HEK293 (cell line): ENCODE data around the gene ISYNA1.

Experiments used
- BCL6B ChIP-seq: fragments of 450-650 bp; formaldehyde crosslinking; IDR thresholded peaks from 2 replicates; pipeline ENCODE4 v1.5.1; 2017; ENCODE audit warnings: missing biosample characterization, missing genetic modification characterization
- GLIS1 ChIP-seq: fragments of 450-650 bp; formaldehyde crosslinking; IDR thresholded peaks from 2 replicates; pipeline ENCODE4 v1.5.1; 2016; ENCODE audit warnings: missing biosample characterization, missing genetic modification characterization
- PRDM2 ChIP-seq: fragments of 450-650 bp; formaldehyde crosslinking; IDR thresholded peaks from 2 replicates; pipeline ENCODE4 v1.5.1; 2016; ENCODE audit warnings: missing biosample characterization, missing genetic modification characterization, borderline replicate concordance
- PRDM4 ChIP-seq: fragments of 450-650 bp; formaldehyde crosslinking; IDR thresholded peaks from 2 replicates; pipeline ENCODE4 v1.5.1; 2017; ENCODE audit warnings: missing biosample characterization, missing genetic modification characterization
- SCRT1 ChIP-seq: fragments of 450-650 bp; formaldehyde crosslinking; IDR thresholded peaks from 2 replicates; pipeline ENCODE4 v1.5.1; 2016; ENCODE audit warnings: missing biosample characterization, missing genetic modification characterization, borderline replicate concordance
- SETDB1 ChIP-seq: IDR thresholded peaks from one replicate; pipeline ENCODE4 v1.6.1; 2017; ENCODE audit warnings: mild to moderate bottlenecking, low read length, moderate library complexity, mixed read lengths; ENCODE audit not compliant: insufficient read length
- SP7 ChIP-seq: fragments of 450-650 bp; formaldehyde crosslinking; IDR thresholded peaks from 2 replicates; pipeline ENCODE4 v1.5.1; 2016; ENCODE audit warnings: missing biosample characterization, missing genetic modification characterization
- ZBTB20 ChIP-seq: fragments of 450-650 bp; formaldehyde crosslinking; IDR thresholded peaks from 2 replicates; pipeline ENCODE4 v1.5.1; 2016; ENCODE audit warnings: missing biosample characterization, missing genetic modification characterization
- ZFHX2 ChIP-seq: fragments of 450-650 bp; formaldehyde crosslinking; conservative IDR thresholded peaks from 2 replicates; pipeline ENCODE4 v1.5.1; 2016; ENCODE audit warnings: missing biosample characterization, missing genetic modification characterization
- ZNF138 ChIP-seq: fragments of 450-650 bp; formaldehyde crosslinking; IDR thresholded peaks from 2 replicates; pipeline ENCODE4 v1.5.1; 2016; ENCODE audit warnings: missing biosample characterization, missing genetic modification characterization, borderline replicate concordance
- ZNF202 ChIP-seq: fragments of 450-650 bp; formaldehyde crosslinking; IDR thresholded peaks from 2 replicates; pipeline ENCODE4 v1.5.1; 2016; ENCODE audit warnings: missing biosample characterization, missing genetic modification characterization, borderline replicate concordance
- ZNF211 ChIP-seq: fragments of 450-650 bp; formaldehyde crosslinking; IDR thresholded peaks from 2 replicates; pipeline ENCODE4 v1.5.1; 2016; ENCODE audit warnings: low read depth, missing biosample characterization, missing genetic modification characterization
- ZNF221 ChIP-seq: fragments of 450-650 bp; formaldehyde crosslinking; IDR thresholded peaks from 2 replicates; pipeline ENCODE4 v1.5.1; 2017; ENCODE audit warnings: missing biosample characterization, missing genetic modification characterization, borderline replicate concordance
- ZNF324 ChIP-seq: fragments of 450-650 bp; formaldehyde crosslinking; IDR thresholded peaks from 2 replicates; pipeline ENCODE4 v1.5.1; 2016; ENCODE audit warnings: missing biosample characterization, missing genetic modification characterization
- ZNF391 ChIP-seq: fragments of 450-650 bp; formaldehyde crosslinking; IDR thresholded peaks from 2 replicates; pipeline ENCODE4 v1.5.1; 2016; ENCODE audit warnings: low read depth, missing biosample characterization, missing genetic modification characterization, borderline replicate concordance
- ZNF518A ChIP-seq: fragments of 450-650 bp; formaldehyde crosslinking; conservative IDR thresholded peaks from 2 replicates; pipeline ENCODE4 v1.5.1; 2016; ENCODE audit warnings: low read depth, missing biosample characterization, missing genetic modification characterization
- ZNF621 ChIP-seq: fragments of 450-650 bp; formaldehyde crosslinking; IDR thresholded peaks from 2 replicates; pipeline ENCODE4 v1.5.1; 2017; ENCODE audit warnings: missing biosample characterization, missing genetic modification characterization
- ZNF629 ChIP-seq: fragments of 450-650 bp; formaldehyde crosslinking; IDR thresholded peaks from 2 replicates; pipeline ENCODE4 v1.5.1; 2017; ENCODE audit warnings: missing biosample characterization, missing genetic modification characterization
- ZNF645 ChIP-seq: fragments of 450-650 bp; formaldehyde crosslinking; IDR thresholded peaks from 2 replicates; pipeline ENCODE4; 2016; ENCODE audit warnings: missing biosample characterization, missing genetic modification characterization
- ZNF658 ChIP-seq: fragments of 450-650 bp; formaldehyde crosslinking; IDR thresholded peaks from 2 replicates; pipeline ENCODE4; 2016; ENCODE audit warnings: missing biosample characterization, missing genetic modification characterization
- ZNF76 ChIP-seq: fragments of 450-650 bp; formaldehyde crosslinking; IDR thresholded peaks from 2 replicates; pipeline ENCODE4; 2016; ENCODE audit warnings: low read depth, missing biosample characterization, missing genetic modification characterization, borderline replicate concordance
- ZNF768 ChIP-seq: fragments of 450-650 bp; formaldehyde crosslinking; IDR thresholded peaks from 2 replicates; pipeline ENCODE4 v1.5.1; 2018; ENCODE audit warnings: missing biosample characterization, mild to moderate bottlenecking, missing genetic modification characterization
- ZSCAN30 ChIP-seq: fragments of 450-650 bp; IDR thresholded peaks from 2 replicates; pipeline ENCODE4 v1.5.1; 2018; ENCODE audit warnings: missing biosample characterization, mild to moderate bottlenecking, missing genetic modification characterization, moderate library complexity

The ISYNA1 gene

GRCh38 chr19:18433735-18434398 is 4.1 kb downstream of the ISYNA1 start (continued):
- peak; percentile 65 for TF ChIP-seq ZBTB20
- no peak for TF ChIP-seq ZNF221 (tag by site-specific recombination)
- TF ChIP-seq ZNF629 (tag by site-specific recombination) = 0 out of 2 replicates have a peak, but pooled peaks have one; percentile 21
- TF ChIP-seq ZNF658 = no peak
- no peak for TF ChIP-seq ZNF518A
- no peak for TF ChIP-seq ZNF391
- no peak for TF ChIP-seq ZNF211
- TF ChIP-seq GLIS1 (tag by site-specific recombination) = no peak; the same call in 1 of the 2 replicates
- TF ChIP-seq BCL6B (tag by site-specific recombination) = no peak
- TF ChIP-seq ZNF138 = no peak
- TF ChIP-seq PRDM2 (tag by site-specific recombination) = no peak
- no peak for TF ChIP-seq PRDM4
- TF ChIP-seq ZSCAN30 = peak; percentile 45; the same call in 1 of the 2 replicates
- TF ChIP-seq SP7 = peak; percentile 52
- peak; percentile 50; the same call in 1 of the 2 replicates for TF ChIP-seq ZNF76 (tag by site-specific recombination)
- TF ChIP-seq SCRT1 (tag by site-specific recombination) = no peak
- no peak for TF ChIP-seq ZNF768 (tag by site-specific recombination)
- TF ChIP-seq ZNF202 (tag by site-specific recombination) = no peak
- TF ChIP-seq ZNF324 (tag by site-specific recombination) = no peak
- no peak for TF ChIP-seq ZNF621
- no peak for TF ChIP-seq SETDB1
- TF ChIP-seq ZFHX2 (tag by site-specific recombination) = peak; percentile 36; the same call in 1 of the 2 replicates
- TF ChIP-seq ZNF645 = no peak
